ENCODE measurements around the gene SIRT5.

The SIRT5 gene

DNA sequence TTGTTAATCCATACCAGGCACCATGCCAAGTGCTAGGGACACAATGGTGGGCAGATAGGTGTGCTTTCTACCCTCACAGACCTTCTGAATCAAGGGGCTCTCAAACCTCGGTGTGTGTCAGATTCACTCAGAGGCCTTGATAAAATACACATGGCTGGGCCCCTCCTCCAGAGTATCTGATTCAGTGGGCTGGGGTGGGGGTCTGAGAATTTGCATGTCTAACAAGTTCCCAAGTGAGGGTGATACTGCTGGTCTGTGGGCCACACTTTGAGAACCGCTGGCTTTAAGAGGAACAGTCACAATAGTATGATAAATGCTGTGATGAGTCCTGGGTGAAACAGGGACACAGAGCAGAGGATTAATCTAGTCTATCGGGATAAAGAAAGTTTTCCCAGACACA is 35.8 kb upstream of the SIRT5 start:
- H3K4me3 ChIP-seq (ENCODE audit: low read depth, low read length), result no peak overlapping the region
- no peak for DNase-seq (ENCODE audit: low read depth)
- TF ChIP-seq, protein P1, sequence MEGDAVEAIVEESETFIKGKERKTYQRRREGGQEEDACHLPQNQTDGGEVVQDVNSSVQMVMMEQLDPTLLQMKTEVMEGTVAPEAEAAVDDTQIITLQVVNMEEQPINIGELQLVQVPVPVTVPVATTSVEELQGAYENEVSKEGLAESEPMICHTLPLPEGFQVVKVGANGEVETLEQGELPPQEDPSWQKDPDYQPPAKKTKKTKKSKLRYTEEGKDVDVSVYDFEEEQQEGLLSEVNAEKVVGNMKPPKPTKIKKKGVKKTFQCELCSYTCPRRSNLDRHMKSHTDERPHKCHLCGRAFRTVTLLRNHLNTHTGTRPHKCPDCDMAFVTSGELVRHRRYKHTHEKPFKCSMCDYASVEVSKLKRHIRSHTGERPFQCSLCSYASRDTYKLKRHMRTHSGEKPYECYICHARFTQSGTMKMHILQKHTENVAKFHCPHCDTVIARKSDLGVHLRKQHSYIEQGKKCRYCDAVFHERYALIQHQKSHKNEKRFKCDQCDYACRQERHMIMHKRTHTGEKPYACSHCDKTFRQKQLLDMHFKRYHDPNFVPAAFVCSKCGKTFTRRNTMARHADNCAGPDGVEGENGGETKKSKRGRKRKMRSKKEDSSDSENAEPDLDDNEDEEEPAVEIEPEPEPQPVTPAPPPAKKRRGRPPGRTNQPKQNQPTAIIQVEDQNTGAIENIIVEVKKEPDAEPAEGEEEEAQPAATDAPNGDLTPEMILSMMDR (IDR thresholded peaks at IDR 0.05; ENCODE audit: low read depth, low read length, missing control alignments), result no peak

DNA sequence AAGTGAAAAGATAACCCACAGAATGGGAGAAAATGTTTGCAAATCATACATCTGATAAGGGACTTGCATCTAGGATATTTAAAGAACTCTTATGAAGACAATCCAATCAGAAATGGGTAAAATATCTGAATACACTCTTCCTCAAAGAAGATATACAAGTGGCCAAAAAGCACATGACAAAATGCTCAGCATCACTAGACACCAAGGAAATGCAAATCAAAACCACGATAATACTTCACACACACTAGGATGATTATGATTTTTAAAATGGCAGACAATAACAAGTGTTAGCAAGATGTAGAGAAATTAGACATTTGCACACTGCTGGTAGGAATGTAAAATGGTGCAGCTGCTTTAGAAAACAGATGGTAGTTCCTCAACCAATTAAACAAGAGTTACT is 34.8 kb upstream of the SIRT5 start:
- TF ChIP-seq, protein P1 (IDR thresholded peaks at IDR 0.05; ENCODE audit: low read depth, low read length, missing control alignments), result no peak
- no peak for DNase-seq (ENCODE audit: low read depth)
- no peak overlapping the region for H3K4me3 ChIP-seq (ENCODE audit: low read depth, low read length)

- TF ChIP-seq, protein P1 (IDR thresholded peaks at IDR 0.05; ENCODE audit: low read depth, low read length, missing control alignments), result no peak
Observed at GRCh38 chr6:13541496-13541895, 32.9 kb upstream of the SIRT5 start.

GRCh38 chr6:13544454-13545186 is 29.8 kb upstream of the SIRT5 start:
- no peak overlapping the region for H3K4me3 ChIP-seq (ENCODE audit: low read depth, low read length)
- DNase-seq (ENCODE audit: low read depth), result no peak
- TF ChIP-seq, protein P1 (IDR thresholded peaks at IDR 0.05; ENCODE audit: low read depth, low read length, missing control alignments), result no peak

More at GRCh38 chr6:13541496-13541895, 32.9 kb upstream of the SIRT5 start:
- no peak overlapping the region for H3K4me3 ChIP-seq (ENCODE audit: low read depth, low read length)
- DNase-seq (ENCODE audit: low read depth), result no peak

- H3K4me3 ChIP-seq (ENCODE audit: low read depth, low read length), result no peak overlapping the region
- DNase-seq (ENCODE audit: low read depth), result no peak
- TF ChIP-seq, protein P1 (IDR thresholded peaks at IDR 0.05; ENCODE audit: low read depth, low read length, missing control alignments), result no peak
Observed at GRCh38 chr6:13545885-13546284, 28.5 kb upstream of the SIRT5 start.

DNA sequence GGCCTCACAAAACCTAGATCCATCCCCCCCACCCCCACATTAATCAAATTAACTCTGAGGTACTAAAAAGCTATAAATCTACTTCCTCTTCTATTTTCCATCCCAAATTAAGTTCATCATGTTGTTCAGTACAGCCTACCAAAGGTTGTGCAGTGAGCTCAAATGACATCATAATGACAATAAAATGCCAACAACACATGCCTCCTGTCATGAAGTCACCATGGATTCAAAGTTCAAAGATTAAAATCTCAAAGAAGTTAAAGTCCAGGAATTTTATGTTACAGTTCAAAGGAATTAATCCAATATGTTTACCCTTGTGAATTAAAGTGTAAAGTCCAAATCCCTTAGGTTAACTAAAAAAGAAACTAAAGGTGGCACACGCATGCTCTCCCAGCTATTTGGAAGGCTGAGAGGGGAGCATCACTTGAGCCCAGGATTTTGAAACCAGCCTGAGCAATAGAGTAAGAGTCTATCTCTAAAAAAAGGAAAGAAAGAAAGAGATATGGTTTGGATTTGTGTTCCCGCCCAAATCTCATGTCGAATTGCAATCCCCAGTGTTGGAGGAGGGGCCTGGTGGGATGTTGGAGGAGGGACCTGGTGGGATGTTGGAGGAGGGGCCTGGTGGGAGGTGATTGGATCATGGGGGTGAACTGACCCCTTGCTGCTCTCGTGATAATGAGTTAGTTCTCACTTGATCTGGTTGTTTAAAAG is 25.7 kb upstream of the SIRT5 start:
- no peak for DNase-seq (ENCODE audit: low read depth)
- TF ChIP-seq, protein P1 (IDR thresholded peaks at IDR 0.05; ENCODE audit: low read depth, low read length, missing control alignments), result no peak
- no peak overlapping the region for H3K4me3 ChIP-seq (ENCODE audit: low read depth, low read length)
